ENCODE measurements around the gene ALG12.

The ALG12 gene

GRCh38 chr22:49850959-49851802, 67.1 kb downstream of the ALG12 start:
- no peak for DNase-seq (ENCODE audit: low read depth in 1 of 2, low spot score in 1 of 2)
